ENCODE measurements around the gene GSE1.

GSE1 gene

GRCh38 chr16:85602402-85603202 is 10.5 kb upstream of the GSE1 start:
- TF ChIP-seq CTCF (IDR thresholded peaks at IDR 0.05; ENCODE audit: low read depth, low read length), result no peak
- no peak for TF ChIP-seq MAX (IDR thresholded peaks at IDR 0.05; ENCODE audit: low read depth, low read length)
- no peak for TF ChIP-seq POLR2A (IDR thresholded peaks at IDR 0.05; ENCODE audit: extremely low read depth, insufficient read length)
- TF ChIP-seq MYC (IDR thresholded peaks at IDR 0.05; ENCODE audit: low read depth, low read length), result no peak
- no peak for DNase-seq (ENCODE audit: low read depth)
- H3K4me3 ChIP-seq (ENCODE audit: low read depth, low read length), result no peak overlapping the region

DNA sequence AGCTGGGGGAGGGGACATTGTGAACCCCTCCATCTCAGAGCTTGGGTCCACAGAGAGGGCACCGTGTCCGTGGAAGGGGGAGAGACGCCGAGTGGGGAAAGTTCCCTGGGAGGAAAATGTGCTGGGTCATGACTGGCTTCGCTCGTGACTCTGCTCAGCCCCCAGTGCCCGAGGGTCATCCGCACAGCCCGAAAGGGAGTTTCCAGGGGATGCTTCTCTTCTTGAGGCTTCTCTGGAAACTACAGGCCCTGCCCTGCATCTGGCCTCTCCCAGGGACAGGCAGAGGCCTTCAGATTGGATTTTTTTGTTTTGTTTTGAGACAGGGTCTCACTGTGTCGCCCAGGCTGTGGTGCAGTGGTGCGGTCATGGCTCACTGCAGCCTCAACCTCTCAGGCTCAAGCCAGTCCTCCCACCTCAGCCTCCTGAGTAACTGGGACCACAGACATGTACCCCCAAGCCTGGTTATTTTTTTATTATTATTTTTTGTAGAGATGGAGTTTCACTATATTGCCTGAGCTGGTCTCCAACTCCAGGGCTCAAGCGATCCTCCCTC is 9.8 kb upstream of the GSE1 start:
- no peak overlapping the region for H3K4me3 ChIP-seq (ENCODE audit: low read depth, low read length)
- no peak for DNase-seq (ENCODE audit: low read depth)
- TF ChIP-seq MYC (IDR thresholded peaks at IDR 0.05; ENCODE audit: low read depth, low read length) (no peak), MAX (IDR thresholded peaks at IDR 0.05; ENCODE audit: low read depth, low read length) (no peak), POLR2A (IDR thresholded peaks at IDR 0.05; ENCODE audit: extremely low read depth, insufficient read length) (no peak), CTCF (IDR thresholded peaks at IDR 0.05; ENCODE audit: low read depth, low read length) (no peak)

- no peak for DNase-seq (ENCODE audit: low read depth)
- no peak for TF ChIP-seq MAX (IDR thresholded peaks at IDR 0.05; ENCODE audit: low read depth, low read length)
- TF ChIP-seq CTCF (IDR thresholded peaks at IDR 0.05; ENCODE audit: low read depth, low read length), result no peak
- no peak for TF ChIP-seq POLR2A (IDR thresholded peaks at IDR 0.05; ENCODE audit: extremely low read depth, insufficient read length)
- no peak for TF ChIP-seq MYC (IDR thresholded peaks at IDR 0.05; ENCODE audit: low read depth, low read length)
- no peak overlapping the region for H3K4me3 ChIP-seq (ENCODE audit: low read depth, low read length)
These were observed 8.9 kb upstream of the GSE1 start for GRCh38 chr16:85604145-85604705.

DNA sequence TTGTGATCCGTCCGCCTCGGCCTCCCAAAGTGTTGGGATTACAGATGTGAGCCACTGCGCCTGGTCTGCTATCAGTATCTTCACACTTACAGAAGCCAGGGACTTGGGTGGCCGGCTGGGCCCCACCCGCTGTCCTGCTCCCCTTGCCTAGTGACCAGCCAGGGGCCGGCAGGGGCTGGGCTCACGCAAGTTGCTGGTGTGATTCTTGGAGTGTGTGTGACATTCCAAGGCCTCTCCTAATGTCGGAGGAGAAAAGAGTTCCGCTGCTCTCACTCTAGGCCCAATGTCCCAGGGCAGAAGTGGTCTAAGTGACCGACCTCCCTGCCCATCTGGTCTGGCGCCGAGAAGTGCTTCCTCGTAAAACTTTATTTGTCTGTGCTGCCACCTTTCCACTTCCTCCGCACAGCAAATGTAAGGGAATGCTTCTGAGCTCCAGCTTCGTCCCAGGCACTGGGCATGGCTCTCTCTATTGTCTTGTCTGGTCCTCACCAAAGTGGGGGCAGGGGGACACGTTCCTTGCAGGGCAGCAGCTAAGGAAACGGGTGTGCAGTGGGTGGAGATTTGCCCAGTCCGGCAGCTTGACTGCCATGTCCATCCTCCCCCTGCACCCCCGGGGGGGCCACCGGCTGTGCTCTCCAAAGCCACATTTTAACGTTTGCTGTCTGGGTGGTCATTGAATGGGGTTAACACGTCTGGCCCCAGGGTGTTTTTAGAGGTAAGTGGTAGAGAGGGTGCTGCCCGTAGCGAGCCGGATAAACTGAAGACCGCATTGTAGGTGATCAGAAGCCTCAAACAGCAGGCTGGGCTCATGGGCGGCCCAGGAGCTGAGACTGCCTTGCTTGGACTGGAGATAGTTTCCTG is 7.8 kb upstream of the GSE1 start:
- no peak for DNase-seq (ENCODE audit: low read depth)
- H3K4me3 ChIP-seq (ENCODE audit: low read depth, low read length), result no peak overlapping the region
- TF ChIP-seq POLR2A (IDR thresholded peaks at IDR 0.05; ENCODE audit: extremely low read depth, insufficient read length), result no peak

- DNase-seq (ENCODE audit: low read depth), result no peak
- H3K4me3 ChIP-seq (ENCODE audit: low read depth, low read length), result no peak overlapping the region
- no peak for TF ChIP-seq POLR2A (IDR thresholded peaks at IDR 0.05; ENCODE audit: extremely low read depth, insufficient read length)
- TF ChIP-seq MAX (IDR thresholded peaks at IDR 0.05; ENCODE audit: low read depth, low read length), result no peak
- TF ChIP-seq MYC (IDR thresholded peaks at IDR 0.05; ENCODE audit: low read depth, low read length), result no peak
- TF ChIP-seq CTCF (IDR thresholded peaks at IDR 0.05; ENCODE audit: low read depth, low read length), result no peak
These were observed 6.9 kb upstream of the GSE1 start for GRCh38 chr16:85605912-85606841.

Measured in NB4 (cell line).